GM12865 (cell line): ENCODE results near the gene FAM174B.

Experiments
- DNase-seq: peaks from one replicate; pipeline ENCODE4 v3.0.0; 2010; ENCODE audit warnings: low read depth
- H3K4me3 ChIP-seq: 2 replicates; pipeline ENCODE4 v1.5.1; 2011; ENCODE audit warnings: mild to moderate bottlenecking, low read depth, low read length, control low read depth
- CTCF ChIP-seq: IDR thresholded peaks from 2 replicates; pipeline ENCODE4 v1.5.1; 2011; ENCODE audit warnings: low read length, control low read depth, low read depth, inconsistent platforms; ENCODE audit not compliant: insufficient read depth; ENCODE audit errors: missing control alignments

FAM174B gene

DNA sequence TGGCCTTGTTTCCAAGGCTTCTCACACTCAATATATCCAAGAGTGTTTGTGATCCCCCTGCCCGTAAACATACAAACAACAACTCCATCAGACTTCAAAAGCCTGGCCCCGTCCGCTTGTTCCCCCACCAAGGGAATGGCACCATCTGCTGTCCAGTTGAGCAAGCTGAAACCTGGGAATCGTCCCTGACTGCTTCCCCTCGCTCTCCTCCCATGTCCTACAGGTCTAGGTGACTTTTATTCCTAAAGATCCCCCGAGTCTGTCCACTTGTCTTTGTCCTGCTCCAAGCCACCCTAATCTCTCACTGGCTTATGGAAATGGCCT is 27.9 kb upstream of the FAM174B start:
- H3K4me3 ChIP-seq: no peak overlapping the region
- peak; percentile 87 for DNase-seq
- TF ChIP-seq CTCF: peak; percentile 86

DNA sequence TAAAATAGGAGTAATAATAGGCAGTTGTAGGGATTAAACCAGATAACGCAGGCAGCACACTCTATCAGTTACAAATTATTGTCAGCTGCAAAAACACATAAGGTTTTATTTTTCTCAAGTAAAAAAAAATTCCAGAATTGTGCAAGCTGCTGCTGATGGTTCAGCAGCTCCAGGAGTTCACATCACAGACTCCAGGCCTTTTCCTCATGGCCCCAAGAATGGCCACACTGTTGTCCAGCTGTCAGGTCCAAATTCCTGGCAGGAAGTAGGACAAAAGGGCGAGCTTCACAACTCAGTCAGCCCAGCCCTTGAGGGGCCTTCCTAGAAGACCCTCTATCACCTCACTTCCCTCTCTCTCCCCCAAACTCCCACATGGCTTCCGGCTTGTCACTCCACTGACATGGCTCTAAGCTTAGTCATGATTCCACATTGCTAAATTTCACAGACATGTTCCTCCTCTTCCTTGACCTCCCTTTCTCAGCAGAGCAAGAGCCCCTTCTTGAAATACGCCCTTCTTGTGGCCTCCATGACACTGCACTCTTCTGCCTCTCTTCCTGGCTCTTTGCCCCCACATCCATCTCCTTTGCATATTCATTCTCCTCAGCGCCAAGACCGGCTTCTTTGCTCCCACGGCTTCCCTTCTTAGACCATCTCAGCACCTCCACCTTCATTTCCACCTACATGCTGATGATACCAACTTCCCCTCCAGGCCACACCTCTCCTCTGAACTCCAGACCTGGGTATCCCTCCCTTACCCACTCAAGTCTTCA is 27.4 kb upstream of the FAM174B start:
- no peak for DNase-seq
- H3K4me3 ChIP-seq: no peak overlapping the region
- TF ChIP-seq CTCF: no peak

DNA sequence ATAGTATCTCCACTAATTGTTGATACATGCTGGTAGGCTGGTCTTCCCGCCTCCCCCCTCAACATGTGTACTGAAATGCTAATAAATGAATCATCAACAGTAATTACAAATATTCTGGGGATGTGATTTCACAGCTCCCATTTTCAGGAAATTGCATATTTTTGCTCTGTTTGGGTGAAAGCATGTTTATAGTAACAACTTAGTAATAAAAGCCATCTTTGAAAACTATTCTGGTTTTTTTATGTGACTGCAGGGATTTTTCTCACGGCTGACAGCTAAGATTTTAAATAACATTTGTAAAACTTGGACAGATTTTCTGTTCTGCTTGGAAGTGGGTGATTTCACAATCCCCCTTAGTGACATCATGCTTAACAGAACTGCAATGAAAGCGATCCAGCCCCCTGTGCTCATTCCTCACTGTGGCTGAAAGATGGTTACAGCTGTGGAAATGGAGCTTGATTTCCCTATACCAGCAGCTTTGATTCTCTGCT is 25.6 kb upstream of the FAM174B start:
- no peak for DNase-seq

DNA sequence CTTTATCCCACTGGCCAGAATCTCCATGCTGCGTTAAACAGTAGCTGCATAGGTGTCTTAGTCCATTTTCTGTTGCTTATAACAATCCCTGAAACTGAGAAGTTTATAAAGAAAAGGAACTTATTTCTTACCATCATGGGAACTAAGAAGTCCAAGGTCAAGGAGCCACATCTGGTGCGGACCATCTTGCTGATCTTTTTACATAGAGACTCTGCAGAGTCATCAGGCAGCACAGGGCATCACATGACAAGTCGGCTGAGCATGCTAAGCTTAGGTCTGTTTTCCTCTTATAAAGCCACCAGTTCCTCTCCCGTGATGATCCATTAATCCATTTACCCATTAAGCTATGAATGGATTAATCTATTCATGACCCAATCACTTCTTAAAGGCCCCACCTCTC is 22.4 kb upstream of the FAM174B start:
- DNase-seq: no peak
- no peak for TF ChIP-seq CTCF
- H3K4me3 ChIP-seq: no peak overlapping the region

More for the DNA sequence above, 25.6 kb upstream of the FAM174B start:
- no peak for TF ChIP-seq CTCF
- no peak overlapping the region for H3K4me3 ChIP-seq

GRCh38 chr15:92676561-92676960 is 21.0 kb upstream of the FAM174B start:
- no peak for TF ChIP-seq CTCF
- H3K4me3 ChIP-seq: no peak overlapping the region
- DNase-seq: no peak

GRCh38 chr15:92675485-92675884 is 19.9 kb upstream of the FAM174B start:
- no peak for DNase-seq
- no peak for TF ChIP-seq CTCF
- no peak overlapping the region for H3K4me3 ChIP-seq

DNA sequence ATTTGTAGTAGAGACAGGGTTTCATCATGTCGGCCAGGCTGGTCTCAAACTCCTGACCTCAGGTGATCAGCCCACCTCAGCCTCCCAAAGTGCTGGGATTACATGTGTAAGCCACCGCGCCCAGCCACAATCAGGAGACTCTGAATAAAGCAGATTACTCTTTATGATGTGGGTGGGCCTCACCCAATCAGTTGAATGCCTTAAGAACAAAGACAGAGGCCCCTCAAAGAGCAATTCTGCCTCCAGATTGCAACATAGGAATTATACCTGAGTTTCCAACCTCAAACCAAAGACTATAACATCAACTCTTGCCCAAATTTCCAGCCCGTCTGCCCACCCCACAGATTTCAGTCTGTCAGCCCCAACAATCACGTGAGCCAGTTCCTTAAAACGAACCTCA is 18.8 kb upstream of the FAM174B start:
- no peak for DNase-seq
- TF ChIP-seq CTCF: no peak

More for the DNA sequence above, 18.8 kb upstream of the FAM174B start:
- H3K4me3 ChIP-seq: no peak overlapping the region
